Natural killer cell (primary cell): Measurements from ENCODE around the gene FOXS1. TPM values are rescaled to one million over a fixed set of nuclear protein-coding genes. Genes with fewer than 3 reads are reported as not detected.

Experiments
- ATAC-seq, 3 donors: fragments of 150-1000 bp in 2 of 3; fragments of 200-7000 bp in 1 of 3; cut with Tn5 transposase; 1 replicate in 1 of 3; 2 replicates in 2 of 3; pipeline ENCODE4 v1.10.0; 2021; ENCODE audit warnings: mild to moderate bottlenecking in 2 of 3, moderate library complexity in 2 of 3
- DNase-seq, 2 donors: peaks; one replicate each; pipeline versions ENCODE4 v3.0.0 to v3.0.0-alpha.2; 2013 to 2021; ENCODE audit warnings: mixed read lengths in 1 of 2
- H3K27ac ChIP-seq: one replicate; pipeline ENCODE4 v1.5.1; 2013; ENCODE audit warnings: mild to moderate bottlenecking, low read length
- H3K27me3 ChIP-seq: one replicate; pipeline ENCODE4 v1.6.1; 2013; ENCODE audit warnings: low read length; ENCODE audit not compliant: control insufficient read depth, insufficient read depth
- H3K36me3 ChIP-seq: one replicate; pipeline ENCODE4 v1.6.1; 2013; ENCODE audit warnings: low read length; ENCODE audit not compliant: control insufficient read depth, insufficient read depth
- H3K4me1 ChIP-seq: one replicate; pipeline ENCODE4 v1.6.1; 2013; ENCODE audit warnings: low read length; ENCODE audit not compliant: control insufficient read depth, insufficient read depth
- H3K4me3 ChIP-seq: one replicate; pipeline ENCODE4 v1.5.1; 2013; ENCODE audit warnings: low read length
- H3K9me3 ChIP-seq: one replicate; pipeline ENCODE4 v1.6.1; 2013; ENCODE audit warnings: low read length; ENCODE audit not compliant: control insufficient read depth, insufficient read depth
- H3K27ac Mint-ChIP-seq, 2 donors: one replicate each; pipeline ENCODE4 v1.8.0; 2022; ENCODE audit warnings: mild to moderate bottlenecking in 2 of 2, mixed read lengths in 2 of 2, moderate library complexity in 1 of 2
- H3K27me3 Mint-ChIP-seq, 2 donors: one replicate each; pipeline ENCODE4 v1.8.0; 2022; ENCODE audit warnings: low read depth in 2 of 2, mixed read lengths in 2 of 2
- H3K36me3 Mint-ChIP-seq: one replicate; pipeline ENCODE4 v1.8.0; 2022; ENCODE audit warnings: mixed read lengths
- H3K4me1 Mint-ChIP-seq, 2 donors: one replicate each; pipeline ENCODE4 v1.8.0; 2022; ENCODE audit warnings: mixed read lengths in 2 of 2
- H3K4me3 Mint-ChIP-seq: one replicate; pipeline ENCODE4 v1.8.0; 2022; ENCODE audit warnings: mild to moderate bottlenecking, moderate library complexity, mixed read lengths
- H3K9me3 Mint-ChIP-seq, 2 donors: one replicate each; pipeline ENCODE4 v1.8.0; 2022; ENCODE audit warnings: mixed read lengths in 2 of 2
- CTCF ChIP-seq: fragments of 200-600 bp; IDR thresholded peaks from one replicate; pipeline ENCODE4 v1.8.0; 2022; ENCODE audit warnings: antibody characterized with exemption
- WGBS: methylation state at CpG from one replicate; pipeline ENCODE4 v1.1.7; 2013; ENCODE audit warnings: missing lambda C conversion rate; ENCODE audit not compliant: insufficient coverage; 5-methylcytosine and 5-hydroxymethylcytosine counted together
- intact Hi-C: fragments of 100-400 bp; cut with micrococcal nuclease; formaldehyde crosslinking; loops from one replicate; pipeline ENCODE4 v1.14.2; 2022
- total RNA-seq, 4 donors: library from RNA; stranded (reverse); fragments of 120-200 nt in 1 of 4; gene quantifications; one replicate each; pipeline versions ENCODE4 v1.2.3 to v1.2.4, GENCODE V29; 2013 to 2022

Gene FOXS1
- total RNA-seq, 3 donors from 2014 or later (not counting 1 experiment from before 2014, with no cell fraction given): not detected

- H3K4me3 Mint-ChIP-seq: peak overlapping the region; percentile 21
- peaks cover 9 to 17% of the 10 kb centered on the region in 2 donors for H3K27me3 Mint-ChIP-seq
- 18% methylated on average over 3 of the region's 3 CpGs for WGBS
- H3K4me1 Mint-ChIP-seq: peaks cover 0 to 13% of the 10 kb centered on the region in 2 donors
- H3K27ac ChIP-seq: no peak overlapping the region
- ATAC-seq (no peak), DNase-seq (no peak)
- H3K9me3 ChIP-seq: no peaks in the 10 kb centered on the region
- H3K27me3 ChIP-seq: peaks cover 17% of the 10 kb centered on the region
- no peak overlapping the region for H3K27ac Mint-ChIP-seq
- no peaks in the 10 kb centered on the region for H3K36me3 Mint-ChIP-seq
- TF ChIP-seq CTCF: no peak
- intact Hi-C loops: no loop called here
- no peaks in the 10 kb centered on the region for H3K36me3 ChIP-seq
- H3K9me3 Mint-ChIP-seq: no peaks in the 10 kb centered on the region
- H3K4me3 ChIP-seq: no peak overlapping the region
- H3K4me1 ChIP-seq: peaks cover 25% of the 10 kb centered on the region
Measured at GRCh38 chr20:31858760-31859083, 13.3 kb upstream of the FOXS1 start.

- DNase-seq: no peak
- H3K27me3 Mint-ChIP-seq: peaks cover 9 to 17% of the 10 kb centered on the region in 2 donors
- Histone ChIP-seq H3K27ac (no peak overlapping the region), H3K4me3 (no peak overlapping the region), H3K4me1 (peaks cover 25% of the 10 kb centered on the region), H3K36me3 (no peaks in the 10 kb centered on the region), H3K27me3 (peaks cover 17% of the 10 kb centered on the region), H3K9me3 (no peaks in the 10 kb centered on the region)
- no peak overlapping the region for H3K4me3 Mint-ChIP-seq
- peaks cover 0 to 13% of the 10 kb centered on the region in 2 donors for H3K4me1 Mint-ChIP-seq
- no peak overlapping the region for H3K27ac Mint-ChIP-seq
- H3K9me3 Mint-ChIP-seq: no peaks in the 10 kb centered on the region
- no peaks in the 10 kb centered on the region for H3K36me3 Mint-ChIP-seq
- 62% methylated on average over 13 of the region's 15 CpGs for WGBS
- no peak for TF ChIP-seq CTCF
- ATAC-seq: no peak
- intact Hi-C loops: no loop called here
Measured at GRCh38 chr20:31857861-31858759, 12.7 kb upstream of the FOXS1 start.

- peaks cover 0 to 7% of the 10 kb centered on the region in 2 donors for H3K4me1 Mint-ChIP-seq
- Histone ChIP-seq H3K9me3 (no peaks in the 10 kb centered on the region), H3K27me3 (peaks cover 17% of the 10 kb centered on the region), H3K36me3 (no peaks in the 10 kb centered on the region), H3K4me1 (peaks cover 20% of the 10 kb centered on the region), H3K27ac (no peak overlapping the region), H3K4me3 (no peak overlapping the region)
- WGBS: 67% methylated on average over 3 of the region's 3 CpGs
- H3K9me3 Mint-ChIP-seq: no peaks in the 10 kb centered on the region
- H3K27ac Mint-ChIP-seq: no peak overlapping the region
- peaks cover 11 to 17% of the 10 kb centered on the region in 2 donors for H3K27me3 Mint-ChIP-seq
- no peaks in the 10 kb centered on the region for H3K36me3 Mint-ChIP-seq
- H3K4me3 Mint-ChIP-seq: no peak overlapping the region
- no peak for DNase-seq
- intact Hi-C loops: no loop called here
- no peak for TF ChIP-seq CTCF
- ATAC-seq: no peak
Measured at GRCh38 chr20:31856516-31856915, 11.1 kb upstream of the FOXS1 start.
